HuH-7.5 (cell line): Measurements from ENCODE around the gene PPP1R1C.
"Not testable (repeated sequence)": the region's sequence is repeated elsewhere in the genome, so short reads cannot be mapped to it uniquely, and the experiment has no call there.

Source experiments
- DNase-seq: peaks from one replicate; pipeline ENCODE4 v3.0.0; 2011; ENCODE audit warnings: low spot score

Gene PPP1R1C

GRCh38 chr2:182015334-182016109 is 29.9 kb downstream of the PPP1R1C start:
- no peak for DNase-seq

- no peak for DNase-seq
Measured at GRCh38 chr2:182018218-182018617, 32.6 kb downstream of the PPP1R1C start.

GRCh38 chr2:182019731-182020130 is 34.1 kb downstream of the PPP1R1C start:
- no peak for DNase-seq

GRCh38 chr2:182020286-182021070 is 34.8 kb downstream of the PPP1R1C start:
- no peak for DNase-seq

GRCh38 chr2:182023235-182023634 is 37.6 kb downstream of the PPP1R1C start:
- no peak for DNase-seq

GRCh38 chr2:182030875-182031274 is 45.2 kb downstream of the PPP1R1C start:
- not testable (repeated sequence) for DNase-seq

GRCh38 chr2:182031956-182032355 is 46.3 kb downstream of the PPP1R1C start:
- no peak for DNase-seq

GRCh38 chr2:182033449-182033848 is 47.8 kb downstream of the PPP1R1C start:
- no peak for DNase-seq

GRCh38 chr2:182038576-182038975 is 52.9 kb downstream of the PPP1R1C start:
- no peak for DNase-seq

GRCh38 chr2:182043021-182043420 is 57.4 kb downstream of the PPP1R1C start:
- no peak for DNase-seq

GRCh38 chr2:182043861-182044260 is 58.2 kb downstream of the PPP1R1C start:
- DNase-seq, result no peak

- no peak for DNase-seq
Measured at GRCh38 chr2:182047544-182047943, 61.9 kb downstream of the PPP1R1C start.

GRCh38 chr2:182048088-182048487 is 62.4 kb downstream of the PPP1R1C start:
- DNase-seq, result no peak

- DNase-seq, result no peak
Measured at GRCh38 chr2:182048621-182049020, 63.0 kb downstream of the PPP1R1C start.

- DNase-seq, result no peak
Measured at GRCh38 chr2:182049372-182050148, 63.9 kb downstream of the PPP1R1C start.

- DNase-seq, result no peak
Measured at GRCh38 chr2:182050333-182051135, 64.9 kb downstream of the PPP1R1C start.

GRCh38 chr2:182055993-182056392 is 70.3 kb downstream of the PPP1R1C start:
- DNase-seq, result no peak

- DNase-seq, result no peak
Measured at GRCh38 chr2:182057002-182057401, 71.3 kb downstream of the PPP1R1C start.

- no peak for DNase-seq
Measured at GRCh38 chr2:182058056-182058455, 72.4 kb downstream of the PPP1R1C start.

- no peak for DNase-seq
Measured at GRCh38 chr2:182061739-182062138, 76.1 kb downstream of the PPP1R1C start.

GRCh38 chr2:182062329-182062972 is 76.8 kb downstream of the PPP1R1C start:
- DNase-seq, result no peak
